ENCODE measurements around the gene CELA3A.

GRCh38 chr1:22041505-22041904 is 40.0 kb downstream of the CELA3A start:
- no peak for TF ChIP-seq EP300 (IDR thresholded peaks at IDR 0.05; ENCODE audit: borderline replicate concordance in 1 of 2, low read depth in 2 of 2, low read length in 2 of 2)
- TF ChIP-seq, protein P1, sequence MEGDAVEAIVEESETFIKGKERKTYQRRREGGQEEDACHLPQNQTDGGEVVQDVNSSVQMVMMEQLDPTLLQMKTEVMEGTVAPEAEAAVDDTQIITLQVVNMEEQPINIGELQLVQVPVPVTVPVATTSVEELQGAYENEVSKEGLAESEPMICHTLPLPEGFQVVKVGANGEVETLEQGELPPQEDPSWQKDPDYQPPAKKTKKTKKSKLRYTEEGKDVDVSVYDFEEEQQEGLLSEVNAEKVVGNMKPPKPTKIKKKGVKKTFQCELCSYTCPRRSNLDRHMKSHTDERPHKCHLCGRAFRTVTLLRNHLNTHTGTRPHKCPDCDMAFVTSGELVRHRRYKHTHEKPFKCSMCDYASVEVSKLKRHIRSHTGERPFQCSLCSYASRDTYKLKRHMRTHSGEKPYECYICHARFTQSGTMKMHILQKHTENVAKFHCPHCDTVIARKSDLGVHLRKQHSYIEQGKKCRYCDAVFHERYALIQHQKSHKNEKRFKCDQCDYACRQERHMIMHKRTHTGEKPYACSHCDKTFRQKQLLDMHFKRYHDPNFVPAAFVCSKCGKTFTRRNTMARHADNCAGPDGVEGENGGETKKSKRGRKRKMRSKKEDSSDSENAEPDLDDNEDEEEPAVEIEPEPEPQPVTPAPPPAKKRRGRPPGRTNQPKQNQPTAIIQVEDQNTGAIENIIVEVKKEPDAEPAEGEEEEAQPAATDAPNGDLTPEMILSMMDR (IDR thresholded peaks at IDR 0.05; ENCODE audit: control extremely low read depth in 1 of 3, insufficient read depth in 1 of 3, low read depth in 1 of 3, low read length in 3 of 3), result no peak
- TF ChIP-seq TAF1 (IDR thresholded peaks at IDR 0.05; ENCODE audit: low read depth, low read length), result no peak
- TF ChIP-seq GTF2F1 (IDR thresholded peaks at IDR 0.05; ENCODE audit: borderline replicate concordance, low read depth, low read length), result no peak
- TF ChIP-seq EZH2 (IDR thresholded peaks at IDR 0.05; ENCODE audit: low read depth, low read length, severe bottlenecking), result no peak
- no peak for TF ChIP-seq CREB1 (IDR thresholded peaks at IDR 0.05)
- no peak for TF ChIP-seq CHD2 (IDR thresholded peaks at IDR 0.05; ENCODE audit: low read length)
- no peak for TF ChIP-seq CBX5 (IDR thresholded peaks at IDR 0.05; ENCODE audit: low read depth, low read length)
- no peak for TF ChIP-seq ZNF274 (IDR thresholded peaks at IDR 0.05; ENCODE audit: borderline replicate concordance, extremely low read depth, low read length)
- no peak for TF ChIP-seq KDM5A (IDR thresholded peaks at IDR 0.05; ENCODE audit: low read length)
- no peak for TF ChIP-seq FOSL1 (IDR thresholded peaks at IDR 0.05; ENCODE audit: insufficient read depth, low read depth, low read length)
- no peak for TF ChIP-seq RNF2 (IDR thresholded peaks at IDR 0.05; ENCODE audit: borderline replicate concordance, low read depth, low read length, missing control alignments, poor library complexity, severe bottlenecking)
- no peak for TF ChIP-seq POLR2AphosphoS5 (IDR thresholded peaks at IDR 0.05; ENCODE audit: low read depth, low read length)
